GM10266 (cell line): ENCODE measurements around the gene PDCD11.

Source experiments
- DNase-seq: peaks from one replicate; pipeline ENCODE4 v3.0.0; 2012; ENCODE audit errors: extremely low spot score
- CTCF ChIP-seq: IDR thresholded peaks from 2 replicates; pipeline ENCODE4 v1.5.1; 2012; ENCODE audit warnings: mild to moderate bottlenecking, low read depth; ENCODE audit not compliant: control insufficient read depth, insufficient read depth; ENCODE audit errors: missing control alignments

Gene PDCD11

DNA sequence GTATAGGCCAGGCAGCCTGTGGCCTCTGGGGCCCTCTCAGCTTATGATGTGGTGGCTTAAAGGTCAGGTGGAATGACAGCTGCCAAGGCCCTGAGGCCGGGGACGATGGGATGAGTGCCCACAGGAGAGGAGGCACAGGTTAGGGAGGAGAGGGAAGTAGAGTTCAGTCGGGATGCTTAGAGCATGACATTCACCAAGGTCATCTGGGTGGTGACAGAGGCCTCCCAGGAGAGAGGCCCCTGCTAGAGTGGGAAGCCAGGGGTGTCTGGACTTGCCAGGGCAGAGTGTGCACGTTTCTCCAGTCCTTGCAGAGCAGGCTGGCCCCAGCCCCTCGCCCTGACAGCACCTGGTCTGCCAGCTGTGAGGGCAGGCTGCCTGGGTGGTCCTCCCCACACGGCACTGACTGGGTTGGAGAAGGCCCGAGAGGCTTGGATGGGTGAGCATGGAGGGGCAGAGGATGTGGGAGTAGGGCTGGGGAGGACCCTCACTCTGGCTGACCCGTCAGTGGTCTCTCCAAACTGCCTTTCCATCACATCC lies 60.8 kb downstream of the PDCD11 start:
- DNase-seq, result no peak
- TF ChIP-seq CTCF, result no peak

- no peak for DNase-seq
- no peak for TF ChIP-seq CTCF
Measured at GRCh38 chr10:103457896-103458583, 61.6 kb downstream of the PDCD11 start.

DNA sequence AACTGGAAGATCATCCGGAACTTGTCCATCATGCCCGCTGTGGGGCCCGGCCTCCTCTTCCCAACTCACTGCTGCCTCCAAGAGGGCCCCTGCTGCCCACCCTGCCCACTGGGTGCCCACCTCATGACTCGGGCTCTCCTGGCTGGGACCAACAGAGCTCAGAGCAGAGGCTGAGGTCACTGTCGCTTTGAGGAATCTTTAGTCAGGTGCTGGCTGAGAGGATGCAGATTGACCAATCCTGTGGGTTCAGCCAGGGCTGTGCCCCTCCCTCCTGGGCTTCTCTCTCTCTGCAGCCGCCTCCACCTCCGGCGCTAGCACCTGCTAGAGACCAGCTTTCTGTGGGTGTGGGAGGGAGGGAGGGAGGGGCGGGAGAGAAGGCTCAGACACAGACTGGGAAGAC lies 62.3 kb downstream of the PDCD11 start, which contains the start of gene CALHM1:
CALHM1 (minus strand) TSS at position 181 of the 400 bp plus-strand sequence; CDS start at position 32, 149 bp downstream.
- DNase-seq, result peak; percentile 83
- no peak for TF ChIP-seq CTCF

- no peak for TF ChIP-seq CTCF
- DNase-seq, result no peak
Measured at GRCh38 chr10:103459615-103460014, 63.2 kb downstream of the PDCD11 start.

DNA sequence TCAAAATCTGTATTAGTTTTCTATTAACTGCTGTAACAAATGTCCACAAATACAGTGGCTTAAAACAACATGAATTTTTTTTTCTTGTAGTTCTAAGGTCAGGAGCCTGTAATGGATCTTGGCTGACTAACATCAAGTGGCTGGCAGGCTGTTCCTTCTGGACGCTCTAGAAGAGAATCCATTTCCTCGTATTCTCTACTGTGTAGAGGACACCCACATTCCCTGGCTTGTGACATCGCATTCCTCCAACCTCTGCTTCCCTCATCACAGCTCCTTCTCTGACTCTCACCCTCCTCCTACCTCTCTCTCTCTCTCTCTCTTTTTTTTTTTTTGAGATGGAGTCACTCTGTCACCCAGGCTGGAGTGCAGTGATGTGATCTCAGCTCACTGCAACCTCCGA lies 67.1 kb downstream of the PDCD11 start:
- no peak for DNase-seq

GRCh38 chr10:103465411-103466179 lies 69.2 kb downstream of the PDCD11 start:
- TF ChIP-seq CTCF, result no peak
- DNase-seq, result no peak

More for the DNA sequence above, 67.1 kb downstream of the PDCD11 start:
- TF ChIP-seq CTCF, result no peak
